GM23248 (cell line): ENCODE results near the gene ARHGEF7. TPM values are rescaled to one million over a fixed set of nuclear protein-coding genes. Genes with fewer than 3 reads are reported as not detected.

ENCODE experiments used
- DNase-seq: peaks from one replicate; pipeline ENCODE4 v3.0.0-alpha.2; 2015
- H2AFZ ChIP-seq: fragments of 200-600 bp; sonication (generic); 2 replicates; pipeline ENCODE4 v1.6.1; 2016; ENCODE audit warnings: antibody characterized with exemption
- H3F3A ChIP-seq: fragments of 200-600 bp; sonication (generic); 2 replicates; pipeline ENCODE4 v1.6.1; 2016; ENCODE audit warnings: mild to moderate bottlenecking, antibody characterized with exemption, mixed run types; ENCODE audit not compliant: insufficient read depth
- H3K27ac ChIP-seq: fragments of 200-600 bp; sonication (generic); 2 replicates; pipeline ENCODE4 v1.5.1; 2016; ENCODE audit warnings: mild to moderate bottlenecking
- H3K27me3 ChIP-seq: fragments of 200-600 bp; sonication (generic); replicated peaks from 2 replicates; pipeline ENCODE4 v1.6.1; 2016; ENCODE audit warnings: mild to moderate bottlenecking; ENCODE audit not compliant: insufficient read depth
- H3K36me3 ChIP-seq: fragments of 200-600 bp; sonication (generic); 2 replicates; pipeline ENCODE4 v1.6.1; 2016; ENCODE audit warnings: low read depth, mild to moderate bottlenecking
- H3K4me1 ChIP-seq: fragments of 200-600 bp; sonication (generic); 2 replicates; pipeline ENCODE4 v1.6.1; 2016; ENCODE audit warnings: mild to moderate bottlenecking; ENCODE audit not compliant: insufficient read depth
- H3K4me2 ChIP-seq: fragments of 200-600 bp; sonication (generic); one replicate; pipeline ENCODE4 v1.6.1; 2016; ENCODE audit warnings: mild to moderate bottlenecking; ENCODE audit not compliant: unreplicated experiment
- H3K4me3 ChIP-seq: fragments of 200-600 bp; sonication (generic); 2 replicates; pipeline ENCODE4 v1.5.1; 2016; ENCODE audit warnings: mild to moderate bottlenecking
- H3K79me2 ChIP-seq: fragments of 200-600 bp; sonication (generic); 2 replicates; pipeline ENCODE4 v1.6.1; 2016; ENCODE audit warnings: mild to moderate bottlenecking; ENCODE audit not compliant: insufficient read depth
- H3K9ac ChIP-seq: fragments of 200-600 bp; sonication (generic); 2 replicates; pipeline ENCODE4 v1.6.1; 2016; ENCODE audit warnings: mild to moderate bottlenecking
- H3K9me2 ChIP-seq: fragments of 200-600 bp; sonication (generic); 2 replicates; pipeline ENCODE4 v1.6.1; 2016; ENCODE audit warnings: mixed run types, mild to moderate bottlenecking, moderate library complexity; ENCODE audit not compliant: insufficient read depth
- H3K9me3 ChIP-seq: fragments of 200-600 bp; sonication (generic); one replicate; pipeline ENCODE4 v1.6.1; 2017; ENCODE audit warnings: low read depth
- H4K20me1 ChIP-seq: fragments of 200-600 bp; sonication (generic); 2 replicates; pipeline ENCODE4 v1.6.0; 2016; ENCODE audit not compliant: insufficient read depth
- EZH2 ChIP-seq: fragments of 200-600 bp; sonication (generic); IDR thresholded peaks from 2 replicates; pipeline ENCODE4 v1.6.1; 2018; ENCODE audit warnings: antibody characterized with exemption, mild to moderate bottlenecking; ENCODE audit not compliant: insufficient read depth, poor library complexity, severe bottlenecking
- EZH2phosphoT487 ChIP-seq: fragments of 200-600 bp; sonication (generic); IDR thresholded peaks from 2 replicates; pipeline ENCODE4 v1.6.1; 2018; ENCODE audit warnings: antibody characterized with exemption, moderate library complexity, mild to moderate bottlenecking, low read depth; ENCODE audit not compliant: insufficient read depth
- WGBS, 2 experiments: methylation state at CpG; one replicate each; pipeline ENCODE4 v1.1.6; 2015 to 2017; ENCODE audit warnings: low lambda C conversion rate in 2 of 2, low coverage in 1 of 2; ENCODE audit errors: missing lambda C conversion rate in 2 of 2; 5-methylcytosine and 5-hydroxymethylcytosine counted together
- in situ Hi-C: fragments of 300-500 bp; cut with MboI; formaldehyde crosslinking; loops from 2 replicates; pipeline ENCODE4 v1.15.0; 2020
- polyA plus RNA-seq: library from polyadenylated mRNA; unstranded; fragments of >200 nt; fragmentation: Nextera tagmentation; extraction: Ambion mirVana; gene quantifications from 2 replicates; pipeline ENCODE4 v1.2.1, GENCODE V29; 2016
- total RNA-seq: library from RNA; depleted of rRNA; stranded (reverse); fragments of >200 nt; shearing (Covaris generic); gene quantifications from 2 replicates; pipeline ENCODE4 v1.2.3, GENCODE V29; 2014

ARHGEF7 gene
- total and polyA plus RNA-seq, 2 experiments from 2014 or later, result 19.0 to 23.0 TPM

DNA sequence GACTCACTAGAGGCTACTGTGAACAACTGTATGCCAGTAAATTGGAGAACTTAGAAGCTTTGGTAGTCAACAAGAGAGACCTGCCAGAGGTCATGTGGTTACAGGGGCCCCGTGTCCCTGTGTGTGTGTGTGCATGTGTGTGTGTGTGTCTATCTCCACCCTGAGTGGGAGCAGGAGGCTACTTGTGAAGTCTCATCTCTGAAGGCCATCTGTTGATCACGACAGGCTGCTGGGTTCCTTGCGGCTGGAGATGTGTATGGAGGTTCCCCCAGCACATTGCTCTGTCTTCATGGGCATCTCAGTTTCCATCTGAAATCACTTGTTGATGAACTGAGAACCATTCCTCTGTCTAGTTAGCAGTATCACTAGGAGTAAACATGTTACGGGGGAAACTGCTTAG, 147.2 kb downstream of the ARHGEF7 start:
- in situ Hi-C loops, result no loop called here

DNA sequence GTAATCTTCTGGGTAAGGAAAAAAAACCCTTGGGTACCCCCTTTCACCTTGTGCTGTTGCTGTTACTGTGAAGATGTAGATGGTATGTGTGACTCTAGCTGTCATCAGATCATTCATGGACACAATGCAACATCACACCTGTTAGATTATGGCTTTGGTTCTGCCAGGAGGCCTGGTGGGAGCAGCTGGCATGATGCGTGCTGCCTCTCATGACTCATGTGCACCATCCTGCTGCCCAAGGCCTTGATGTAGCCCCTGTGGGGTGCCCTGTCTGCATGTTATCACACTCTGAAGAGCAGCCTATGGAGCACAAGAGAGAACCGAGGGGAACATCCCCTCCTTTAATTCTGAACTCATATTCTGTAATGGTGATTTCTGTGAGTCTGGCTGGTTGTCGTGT, 147.6 kb downstream of the ARHGEF7 start:
- no peaks in the 10 kb centered on the region for H3K9me2 ChIP-seq
- 0 out of 2 replicates have a peak, but pooled peaks cover 6% of the 10 kb centered on the region for H3K36me3 ChIP-seq
- TF ChIP-seq EZH2 (no peak), EZH2phosphoT487 (no peak)
- peaks cover 26% of the 10 kb centered on the region for H3K79me2 ChIP-seq
- H3K9me3 ChIP-seq, result no peaks in the 10 kb centered on the region
- H3K4me1 ChIP-seq, result peaks cover 6% of the 10 kb centered on the region; the same call in 1 of the 2 replicates
- in situ Hi-C loops, result no loop called here
- H3K9ac ChIP-seq, result no peak overlapping the region
- WGBS, 2 experiments, result 92 to 95% methylated on average over 3 of the region's 3 CpGs
- no peak overlapping the region for H2AFZ ChIP-seq
- no peak for DNase-seq
- H3K27ac ChIP-seq, result no peak overlapping the region
- H3K27me3 ChIP-seq, result no peaks in the 10 kb centered on the region
- no peak overlapping the region for H3K4me3 ChIP-seq
- no peaks in the 10 kb centered on the region for H4K20me1 ChIP-seq
- no peak overlapping the region for H3K4me2 ChIP-seq
- 0 out of 2 replicates have a peak, but pooled peaks cover 6% of the 10 kb centered on the region for H3F3A ChIP-seq

More for the DNA sequence above, 147.2 kb downstream of the ARHGEF7 start:
- Histone ChIP-seq H3K27me3 (no peaks in the 10 kb centered on the region), H3F3A (0 out of 2 replicates have a peak, but pooled peaks cover 2% of the 10 kb centered on the region), H3K27ac (no peak overlapping the region), H4K20me1 (no peaks in the 10 kb centered on the region), H3K79me2 (peaks cover 26% of the 10 kb centered on the region), H3K4me3 (no peak overlapping the region), H2AFZ (no peak overlapping the region), H3K9ac (no peak overlapping the region), H3K4me2 (no peak overlapping the region), H3K9me3 (no peaks in the 10 kb centered on the region), H3K4me1 (0 out of 2 replicates have a peak, but pooled peaks cover 2% of the 10 kb centered on the region), H3K36me3 (0 out of 2 replicates have a peak, but pooled peaks cover 6% of the 10 kb centered on the region), H3K9me2 (no peaks in the 10 kb centered on the region)
- TF ChIP-seq EZH2 (no peak), EZH2phosphoT487 (no peak)
- whole genome bisulfite sequencing, 2 experiments, result 88 to 90% methylated on average over 4 of the region's 4 CpGs
- no peak for DNase-seq

DNA sequence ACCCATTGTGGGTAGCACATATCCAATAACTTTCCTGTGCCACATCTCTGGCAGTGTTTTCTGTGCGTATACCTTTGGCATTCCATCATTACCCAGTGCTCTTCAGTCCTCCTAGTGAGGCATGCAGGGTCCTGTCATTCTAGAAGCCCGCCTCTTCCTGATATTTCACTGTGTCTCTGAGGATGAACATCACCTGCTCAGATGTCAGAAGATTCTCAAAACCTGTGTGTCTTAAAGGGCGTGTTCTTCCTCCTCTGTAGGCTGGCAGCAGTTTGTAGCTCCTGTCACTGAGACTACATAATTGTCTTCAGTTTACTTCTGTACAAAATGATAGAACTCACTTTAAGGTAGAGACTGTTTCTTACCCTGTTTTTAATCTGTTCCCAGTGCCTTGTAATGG, 148.5 kb downstream of the ARHGEF7 start:
- TF ChIP-seq EZH2 (no peak), EZH2phosphoT487 (no peak)
- Histone ChIP-seq H3K36me3 (0 out of 2 replicates have a peak, but pooled peaks cover 2% of the 10 kb centered on the region), H3K9ac (no peak overlapping the region), H3K27me3 (no peaks in the 10 kb centered on the region), H2AFZ (no peak overlapping the region), H3K4me2 (no peak overlapping the region), H3K79me2 (peaks cover 26% of the 10 kb centered on the region), H3K9me2 (no peaks in the 10 kb centered on the region), H3K4me1 (peaks cover 11% of the 10 kb centered on the region; the same call in 1 of the 2 replicates), H3K4me3 (no peak overlapping the region), H4K20me1 (no peaks in the 10 kb centered on the region), H3K27ac (no peak overlapping the region), H3F3A (0 out of 2 replicates have a peak, but pooled peaks cover 6% of the 10 kb centered on the region), H3K9me3 (no peaks in the 10 kb centered on the region)
- in situ Hi-C loops, result no loop called here
- DNase-seq, result no peak
- 88 to 96% methylated on average over 3 of the region's 3 CpGs for WGBS, 2 experiments

DNA sequence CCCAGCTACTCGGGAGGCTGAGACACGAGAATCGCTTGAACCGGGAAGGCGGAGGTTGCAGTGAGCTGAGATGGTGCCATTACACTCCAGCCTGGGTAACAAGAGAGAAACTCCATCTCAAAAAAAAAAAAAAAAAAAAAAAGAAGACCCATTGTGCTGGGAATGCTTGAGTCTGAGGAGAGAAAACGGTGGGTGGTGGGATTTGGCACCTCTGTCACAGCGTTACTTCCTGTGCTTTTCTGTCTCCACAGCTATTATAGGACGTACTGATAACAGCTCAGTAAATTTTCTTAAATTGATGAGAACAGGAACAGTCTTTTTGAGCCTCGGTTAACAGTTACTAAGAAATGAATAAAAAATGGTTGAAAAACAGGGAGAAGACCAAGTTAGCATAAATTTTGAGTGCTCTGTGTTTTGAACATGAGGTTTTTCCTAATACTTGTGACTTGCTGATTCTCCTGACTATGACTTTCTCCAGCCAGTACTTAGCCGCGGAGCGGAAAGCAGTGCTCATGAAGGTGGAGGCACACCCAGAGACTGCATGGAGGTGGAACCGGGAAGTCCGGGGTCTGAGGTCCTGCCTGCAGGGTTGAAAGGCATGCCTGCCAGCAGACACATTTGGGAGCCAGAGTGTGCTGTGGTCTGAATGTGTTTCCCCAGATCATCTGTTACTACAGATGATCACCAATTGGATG, 150.0 kb downstream of the ARHGEF7 start:
- peaks cover 26% of the 10 kb centered on the region for H3K79me2 ChIP-seq
- H3K4me3 ChIP-seq, result no peak overlapping the region
- no peaks in the 10 kb centered on the region for H3K27me3 ChIP-seq
- 95 to 98% methylated on average over 14 of the region's 14 CpGs for WGBS, 2 experiments
- H3F3A ChIP-seq, result 0 out of 2 replicates have a peak, but pooled peaks cover 6% of the 10 kb centered on the region
- H3K4me2 ChIP-seq, result no peak overlapping the region
- H3K36me3 ChIP-seq, result no peaks in the 10 kb centered on the region
- no peaks in the 10 kb centered on the region for H3K9me3 ChIP-seq
- H3K9ac ChIP-seq, result no peak overlapping the region
- no peak for DNase-seq
- no peaks in the 10 kb centered on the region for H4K20me1 ChIP-seq
- TF ChIP-seq EZH2 (no peak), EZH2phosphoT487 (no peak)
- H3K4me1 ChIP-seq, result peaks cover 16% of the 10 kb centered on the region
- no peak overlapping the region for H3K27ac ChIP-seq
- in situ Hi-C loops, result no loop called here
- no peaks in the 10 kb centered on the region for H3K9me2 ChIP-seq
- no peak overlapping the region for H2AFZ ChIP-seq
